K562 (cell line): ENCODE results near the gene EGFL7. TPM values are rescaled to one million over a fixed set of nuclear protein-coding genes. Genes with fewer than 3 reads are reported as not detected.

Experiments
- CEBPB ChIP-seq: fragments of 450-650 bp; IDR thresholded peaks from 2 replicates; pipeline ENCODE4 v1.6.1; 2016; ENCODE audit warnings: missing genetic modification characterization, missing compliant biosample characterization
- CSDE1 ChIP-seq, 2 experiments: fragments of 450-650 bp; IDR thresholded peaks; 2 replicates each; pipeline ENCODE4 v1.6.1; 2016; ENCODE audit warnings: mild to moderate bottlenecking in 1 of 2
- DDX20 ChIP-seq: fragments of 450-650 bp; IDR thresholded peaks from 2 replicates; pipeline ENCODE4 v1.6.1; 2016; ENCODE audit warnings: missing genetic modification characterization, low read depth, mild to moderate bottlenecking, missing compliant biosample characterization, moderate library complexity
- FOS ChIP-seq: IDR thresholded peaks from 3 replicates; pipeline ENCODE4 v1.6.1; 2011; ENCODE audit not compliant: insufficient read length; ENCODE audit errors: extremely low read depth
- ILF3 ChIP-seq: fragments of 450-650 bp; IDR thresholded peaks from 2 replicates; pipeline ENCODE4 v1.6.1; 2018; ENCODE audit warnings: antibody characterized with exemption, mild to moderate bottlenecking, moderate library complexity, borderline replicate concordance
- NCOA4 ChIP-seq: fragments of 450-650 bp; IDR thresholded peaks from 2 replicates; pipeline ENCODE4 v1.6.1; 2018; ENCODE audit warnings: mild to moderate bottlenecking; ENCODE audit not compliant: partially characterized antibody
- NR2F6 ChIP-seq: fragments of 450-650 bp; formaldehyde crosslinking; IDR thresholded peaks from 2 replicates; pipeline ENCODE4 v1.4.0; 2020; ENCODE audit warnings: mild to moderate bottlenecking
- ZNF23 ChIP-seq: fragments of 250-450 bp; sonication (Bioruptor Pico); IDR thresholded peaks from 2 replicates; pipeline ENCODE4 v1.4.0; 2020; ENCODE audit warnings: mild to moderate bottlenecking
- ZNF717 ChIP-seq: fragments of 250-450 bp; sonication (Bioruptor Pico); IDR thresholded peaks from 2 replicates; pipeline ENCODE4 v1.5.0; 2021
- polyA plus RNA-seq, 8 experiments: library from polyadenylated mRNA; depleted of rRNA in 4 of 8; stranded (reverse) in 5 of 8; unstranded in 3 of 8; fragments of >200 nt; fragmentation: Nextera tagmentation in 2 of 8; fragmentation: Illumina TruSeq in 1 of 8; extraction: Ambion mirVana in 2 of 8; extraction: Trizol in 1 of 8; gene quantifications; 2 replicates each; pipeline versions ENCODE4 v1.2.1 to v1.2.3, GENCODE V29; 2011 to 2014; ENCODE audit warnings: inconsistent platforms in 1 of 8, missing spikeins in 1 of 8
- total RNA-seq, 7 experiments: library from RNA; depleted of rRNA in 6 of 7; stranded (reverse); fragments of >200 nt in 6 of 7; fragmentation: Illumina TruSeq in 2 of 7; extraction: Trizol in 2 of 7; gene quantifications; 2 replicates each; pipeline versions ENCODE4 v1.2.1 to v1.2.3, GENCODE V29; 2011 to 2021; ENCODE audit warnings: low replicate concordance in 1 of 7
- TF ChIP-seq, protein P1 (sequence below): fragments of 150-350 bp; IDR thresholded peaks from 2 replicates; pipeline ENCODE4 v1.6.1; 2014; ENCODE audit warnings: low read depth, mild to moderate bottlenecking, low read length, borderline replicate concordance
- TF ChIP-seq, protein P2 (sequence below): sonication (generic); formaldehyde crosslinking; IDR thresholded peaks from 2 replicates; pipeline ENCODE4 v1.9.0; 2022; ENCODE audit warnings: mild to moderate bottlenecking, missing genetic modification reagents
- TF ChIP-seq, protein P3 (sequence below): fragments of 450-650 bp; formaldehyde crosslinking; IDR thresholded peaks from 2 replicates; pipeline ENCODE4 v1.4.0; 2022; ENCODE audit warnings: missing genetic modification characterization
- TF ChIP-seq, protein P4 (sequence below): sonication (generic); formaldehyde crosslinking; IDR thresholded peaks from 2 replicates; pipeline ENCODE4 v1.8.1; 2023; ENCODE audit warnings: mild to moderate bottlenecking, missing genetic modification reagents

EGFL7 gene
- total and polyA plus RNA-seq, 9 of the 15 experiments (the other 6 are each of a cell fraction or from before 2014, with no cell fraction given), result 1.5 to 286 (median 55.5) TPM

DNA sequence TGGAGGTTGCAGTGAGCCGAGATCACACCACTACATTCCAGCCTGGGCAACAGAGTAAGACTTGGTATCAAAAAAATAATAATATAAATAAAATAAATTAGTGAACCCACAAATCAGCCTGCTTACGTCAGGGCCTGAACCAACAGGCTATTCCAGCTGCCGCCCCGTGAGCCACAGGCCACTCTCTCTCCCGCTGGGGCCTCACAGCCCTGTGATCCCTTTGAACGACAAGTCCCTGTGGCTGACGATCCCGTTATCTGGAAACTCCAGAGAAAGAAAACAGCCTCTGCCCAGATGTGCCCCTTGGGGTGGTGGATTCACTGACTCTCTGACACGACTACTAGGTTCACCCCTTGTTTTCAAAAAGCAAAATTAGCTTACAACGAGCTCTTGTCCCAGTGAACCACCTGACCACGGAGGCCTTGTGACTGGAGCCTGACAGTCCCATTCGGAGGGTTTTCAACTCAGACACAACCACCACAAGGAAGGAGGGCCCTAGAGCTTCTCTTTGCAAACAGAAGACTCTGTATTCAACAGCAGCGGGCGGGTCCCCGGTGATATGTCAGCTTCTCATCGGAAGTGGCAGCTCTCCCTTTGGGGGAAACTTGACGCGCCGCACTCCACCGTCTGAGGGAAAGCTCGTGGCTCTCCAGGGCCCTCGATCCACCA is 45.3 kb downstream of the EGFL7 start (continued):
- TF ChIP-seq, protein P1, sequence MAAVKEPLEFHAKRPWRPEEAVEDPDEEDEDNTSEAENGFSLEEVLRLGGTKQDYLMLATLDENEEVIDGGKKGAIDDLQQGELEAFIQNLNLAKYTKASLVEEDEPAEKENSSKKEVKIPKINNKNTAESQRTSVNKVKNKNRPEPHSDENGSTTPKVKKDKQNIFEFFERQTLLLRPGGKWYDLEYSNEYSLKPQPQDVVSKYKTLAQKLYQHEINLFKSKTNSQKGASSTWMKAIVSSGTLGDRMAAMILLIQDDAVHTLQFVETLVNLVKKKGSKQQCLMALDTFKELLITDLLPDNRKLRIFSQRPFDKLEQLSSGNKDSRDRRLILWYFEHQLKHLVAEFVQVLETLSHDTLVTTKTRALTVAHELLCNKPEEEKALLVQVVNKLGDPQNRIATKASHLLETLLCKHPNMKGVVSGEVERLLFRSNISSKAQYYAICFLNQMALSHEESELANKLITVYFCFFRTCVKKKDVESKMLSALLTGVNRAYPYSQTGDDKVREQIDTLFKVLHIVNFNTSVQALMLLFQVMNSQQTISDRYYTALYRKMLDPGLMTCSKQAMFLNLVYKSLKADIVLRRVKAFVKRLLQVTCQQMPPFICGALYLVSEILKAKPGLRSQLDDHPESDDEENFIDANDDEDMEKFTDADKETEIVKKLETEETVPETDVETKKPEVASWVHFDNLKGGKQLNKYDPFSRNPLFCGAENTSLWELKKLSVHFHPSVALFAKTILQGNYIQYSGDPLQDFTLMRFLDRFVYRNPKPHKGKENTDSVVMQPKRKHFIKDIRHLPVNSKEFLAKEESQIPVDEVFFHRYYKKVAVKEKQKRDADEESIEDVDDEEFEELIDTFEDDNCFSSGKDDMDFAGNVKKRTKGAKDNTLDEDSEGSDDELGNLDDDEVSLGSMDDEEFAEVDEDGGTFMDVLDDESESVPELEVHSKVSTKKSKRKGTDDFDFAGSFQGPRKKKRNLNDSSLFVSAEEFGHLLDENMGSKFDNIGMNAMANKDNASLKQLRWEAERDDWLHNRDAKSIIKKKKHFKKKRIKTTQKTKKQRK, result no peak
- TF ChIP-seq, protein P2, sequence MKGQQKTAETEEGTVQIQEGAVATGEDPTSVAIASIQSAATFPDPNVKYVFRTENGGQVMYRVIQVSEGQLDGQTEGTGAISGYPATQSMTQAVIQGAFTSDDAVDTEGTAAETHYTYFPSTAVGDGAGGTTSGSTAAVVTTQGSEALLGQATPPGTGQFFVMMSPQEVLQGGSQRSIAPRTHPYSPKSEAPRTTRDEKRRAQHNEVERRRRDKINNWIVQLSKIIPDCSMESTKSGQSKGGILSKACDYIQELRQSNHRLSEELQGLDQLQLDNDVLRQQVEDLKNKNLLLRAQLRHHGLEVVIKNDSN, result peak; percentile 8; the same call in 1 of the 2 replicates
- no peak for TF ChIP-seq ZNF23 (CRISPR knock-in tag)
- TF ChIP-seq, protein P3, sequence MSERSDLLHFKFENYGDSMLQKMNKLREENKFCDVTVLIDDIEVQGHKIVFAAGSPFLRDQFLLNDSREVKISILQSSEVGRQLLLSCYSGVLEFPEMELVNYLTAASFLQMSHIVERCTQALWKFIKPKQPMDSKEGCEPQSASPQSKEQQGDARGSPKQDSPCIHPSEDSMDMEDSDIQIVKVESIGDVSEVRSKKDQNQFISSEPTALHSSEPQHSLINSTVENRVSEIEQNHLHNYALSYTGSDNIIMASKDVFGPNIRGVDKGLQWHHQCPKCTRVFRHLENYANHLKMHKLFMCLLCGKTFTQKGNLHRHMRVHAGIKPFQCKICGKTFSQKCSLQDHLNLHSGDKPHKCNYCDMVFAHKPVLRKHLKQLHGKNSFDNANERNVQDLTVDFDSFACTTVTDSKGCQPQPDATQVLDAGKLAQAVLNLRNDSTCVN (CRISPR knock-in tag), result no peak
- TF ChIP-seq ZNF717, result no peak
- no peak for TF ChIP-seq CSDE1 (IDR thresholded peaks at IDR 0.05)
- TF ChIP-seq NCOA4, result no peak
- no peak for TF ChIP-seq CEBPB
- TF ChIP-seq, protein P4, sequence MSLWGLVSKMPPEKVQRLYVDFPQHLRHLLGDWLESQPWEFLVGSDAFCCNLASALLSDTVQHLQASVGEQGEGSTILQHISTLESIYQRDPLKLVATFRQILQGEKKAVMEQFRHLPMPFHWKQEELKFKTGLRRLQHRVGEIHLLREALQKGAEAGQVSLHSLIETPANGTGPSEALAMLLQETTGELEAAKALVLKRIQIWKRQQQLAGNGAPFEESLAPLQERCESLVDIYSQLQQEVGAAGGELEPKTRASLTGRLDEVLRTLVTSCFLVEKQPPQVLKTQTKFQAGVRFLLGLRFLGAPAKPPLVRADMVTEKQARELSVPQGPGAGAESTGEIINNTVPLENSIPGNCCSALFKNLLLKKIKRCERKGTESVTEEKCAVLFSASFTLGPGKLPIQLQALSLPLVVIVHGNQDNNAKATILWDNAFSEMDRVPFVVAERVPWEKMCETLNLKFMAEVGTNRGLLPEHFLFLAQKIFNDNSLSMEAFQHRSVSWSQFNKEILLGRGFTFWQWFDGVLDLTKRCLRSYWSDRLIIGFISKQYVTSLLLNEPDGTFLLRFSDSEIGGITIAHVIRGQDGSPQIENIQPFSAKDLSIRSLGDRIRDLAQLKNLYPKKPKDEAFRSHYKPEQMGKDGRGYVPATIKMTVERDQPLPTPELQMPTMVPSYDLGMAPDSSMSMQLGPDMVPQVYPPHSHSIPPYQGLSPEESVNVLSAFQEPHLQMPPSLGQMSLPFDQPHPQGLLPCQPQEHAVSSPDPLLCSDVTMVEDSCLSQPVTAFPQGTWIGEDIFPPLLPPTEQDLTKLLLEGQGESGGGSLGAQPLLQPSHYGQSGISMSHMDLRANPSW (CRISPR knock-in tag), result no peak
- TF ChIP-seq FOS, result no peak
- TF ChIP-seq NR2F6, result no peak
- no peak for TF ChIP-seq DDX20 (tag)
- TF ChIP-seq ILF3, result no peak
